PC-3 (cell line): Measurements from ENCODE around the gene MAPK9. TPM values are rescaled to one million over a fixed set of nuclear protein-coding genes. Genes with fewer than 3 reads are reported as not detected.

Experiments used
- ATAC-seq: fragments of 200-7000 bp; cut with Tn5 transposase; 2 replicates; pipeline ENCODE4 v1.9.1; 2020; ENCODE audit warnings: mild to moderate bottlenecking, moderate library complexity
- BruUV-seq: library from RNA; stranded (reverse); fragments of 400-500 nt; replicated peaks from 2 replicates; lab custom pipeline; 2021; lab: Mats Ljungman, UMichigan
- CTCF ChIA-PET: fragments of 300-600 bp; sonication (Branson Sonifier 250); formaldehyde crosslinking; loops from one replicate; lab custom pipeline; 2022; ENCODE audit warnings: antibody characterized with exemption; lab: Charles Lee
- POLR2A ChIA-PET: fragments of 300-600 bp; sonication (Branson Sonifier 250); formaldehyde crosslinking; loops from one replicate; lab custom pipeline; 2022; ENCODE audit warnings: antibody characterized with exemption; ENCODE audit not compliant: unreplicated experiment; lab: Charles Lee
- DNase-seq: peaks from one replicate; pipeline ENCODE4 v3.0.0-alpha.2; 2015
- H2AFZ ChIP-seq: fragments of 300-600 bp; sonication (generic); 2 replicates; pipeline ENCODE4 v1.6.0; 2016; ENCODE audit warnings: antibody characterized with exemption, low read length
- H3F3A ChIP-seq: fragments of 300-600 bp; sonication (generic); one replicate; pipeline ENCODE4 v1.6.0; 2017; ENCODE audit warnings: antibody characterized with exemption, low read length, control low read depth, mild to moderate bottlenecking; ENCODE audit not compliant: unreplicated experiment
- H3K27ac ChIP-seq: fragments of 300-600 bp; sonication (generic); 2 replicates; pipeline ENCODE4 v1.5.1; 2016; ENCODE audit warnings: mild to moderate bottlenecking, low read length
- H3K27me3 ChIP-seq: fragments of 300-600 bp; sonication (generic); 2 replicates; pipeline ENCODE4 v1.6.1; 2016; ENCODE audit warnings: low read length, mixed read lengths
- H3K36me3 ChIP-seq: fragments of 300-600 bp; sonication (generic); 2 replicates; pipeline ENCODE4 v1.6.1; 2016; ENCODE audit warnings: low read depth, mixed run types, low read length, mixed read lengths
- H3K4me1 ChIP-seq: fragments of 300-600 bp; sonication (generic); 2 replicates; pipeline ENCODE4 v1.5.1; 2016; ENCODE audit warnings: low read length; ENCODE audit not compliant: insufficient read depth
- H3K4me2 ChIP-seq: fragments of 300-600 bp; sonication (generic); 2 replicates; pipeline ENCODE4 v1.6.0; 2016; ENCODE audit warnings: low read length
- H3K4me3 ChIP-seq: fragments of 300-600 bp; sonication (generic); 2 replicates; pipeline ENCODE4 v1.5.1; 2016; ENCODE audit warnings: mild to moderate bottlenecking, low read length, mixed read lengths
- H3K79me2 ChIP-seq: fragments of 300-600 bp; sonication (generic); 2 replicates; pipeline ENCODE4 v1.6.1; 2017; ENCODE audit warnings: low read length, mixed read lengths
- H3K9ac ChIP-seq: fragments of 300-600 bp; sonication (generic); 2 replicates; pipeline ENCODE4 v1.6.0; 2016; ENCODE audit warnings: mild to moderate bottlenecking, low read length
- H3K9me2 ChIP-seq: fragments of 300-600 bp; sonication (generic); replicated peaks from 2 replicates; pipeline ENCODE4 v1.6.1; 2016; ENCODE audit warnings: mixed run types, low read length, mixed read lengths
- H3K9me3 ChIP-seq: fragments of 300-600 bp; sonication (generic); 2 replicates; pipeline ENCODE4 v1.6.1; 2016; ENCODE audit warnings: low read length, mixed read lengths
- H4K20me1 ChIP-seq: fragments of 300-600 bp; sonication (generic); 2 replicates; pipeline ENCODE4 v1.6.1; 2016; ENCODE audit warnings: low read length, mixed read lengths
- EZH2 ChIP-seq: fragments of 300-600 bp; sonication (generic); IDR thresholded peaks from one replicate; pipeline ENCODE4 v1.6.1; 2017; ENCODE audit warnings: antibody characterized with exemption, mild to moderate bottlenecking, low read length; ENCODE audit not compliant: unreplicated experiment
- EZH2phosphoT487 ChIP-seq: fragments of 300-600 bp; sonication (generic); IDR thresholded peaks from 2 replicates; pipeline ENCODE4 v1.6.1; 2018; ENCODE audit warnings: mild to moderate bottlenecking, antibody characterized with exemption, low read length, borderline replicate concordance
- intact Hi-C: fragments of 100-400 bp; cut with micrococcal nuclease; formaldehyde crosslinking; loops from 2 replicates; pipeline ENCODE4 v1.9.0; 2023
- total RNA-seq: library from RNA; depleted of rRNA; stranded (reverse); fragments of >200 nt; gene quantifications from 2 replicates; pipeline ENCODE4 v1.2.3, GENCODE V29; 2014
- TF ChIP-seq, protein P1 (sequence below): fragments of 300-600 bp; sonication (generic); conservative IDR thresholded peaks from 2 replicates; pipeline ENCODE4 v1.5.1; 2017; ENCODE audit warnings: antibody characterized with exemption, low read depth, mild to moderate bottlenecking, low read length

The MAPK9 gene
- total RNA-seq, 1 experiment from 2014 or later: 26.5 TPM

DNA sequence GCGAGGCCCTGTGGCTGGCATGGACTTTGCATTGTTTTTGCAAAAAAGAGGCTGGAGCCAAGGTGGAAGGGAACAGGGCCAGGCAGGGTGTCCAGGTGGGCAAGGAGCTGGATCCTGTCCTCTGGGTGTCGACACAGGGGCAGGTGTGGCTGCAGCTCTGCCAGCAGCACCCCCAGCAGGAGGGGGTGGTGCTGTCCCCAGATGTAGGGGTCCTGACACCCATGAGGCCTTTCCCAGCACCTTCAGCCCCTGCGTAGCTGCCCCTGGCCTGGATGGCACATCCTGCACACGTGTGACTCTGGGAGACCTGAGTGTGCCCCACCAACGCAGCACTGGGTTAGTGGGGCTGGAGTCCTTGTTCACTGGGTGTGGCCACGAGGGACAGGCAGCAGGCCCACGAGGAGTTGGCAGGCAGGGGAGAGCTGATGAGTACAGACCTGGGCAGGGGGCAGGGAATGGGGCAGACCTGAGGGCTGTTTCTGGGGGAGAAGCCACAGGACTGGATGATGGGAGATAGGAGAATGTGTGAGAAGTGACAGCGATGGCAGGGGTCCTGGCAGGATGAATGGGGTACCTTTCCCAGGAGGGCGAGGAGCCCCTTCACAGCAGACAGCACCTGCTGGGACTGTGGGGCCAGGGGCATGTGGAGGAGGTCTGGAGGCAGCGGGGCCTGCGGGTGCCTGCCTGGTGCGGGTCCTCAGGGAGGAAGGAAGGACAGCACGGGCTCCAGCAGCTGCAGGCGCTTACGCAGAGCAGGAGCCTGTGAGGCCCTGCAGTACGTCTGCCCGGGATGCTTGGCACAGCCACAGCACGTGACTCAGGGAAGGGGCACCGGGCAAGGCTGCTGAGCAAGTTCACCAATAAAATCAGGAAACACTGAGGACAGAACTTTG is 79.3 kb downstream of the MAPK9 start:
- TF ChIP-seq, protein P1, sequence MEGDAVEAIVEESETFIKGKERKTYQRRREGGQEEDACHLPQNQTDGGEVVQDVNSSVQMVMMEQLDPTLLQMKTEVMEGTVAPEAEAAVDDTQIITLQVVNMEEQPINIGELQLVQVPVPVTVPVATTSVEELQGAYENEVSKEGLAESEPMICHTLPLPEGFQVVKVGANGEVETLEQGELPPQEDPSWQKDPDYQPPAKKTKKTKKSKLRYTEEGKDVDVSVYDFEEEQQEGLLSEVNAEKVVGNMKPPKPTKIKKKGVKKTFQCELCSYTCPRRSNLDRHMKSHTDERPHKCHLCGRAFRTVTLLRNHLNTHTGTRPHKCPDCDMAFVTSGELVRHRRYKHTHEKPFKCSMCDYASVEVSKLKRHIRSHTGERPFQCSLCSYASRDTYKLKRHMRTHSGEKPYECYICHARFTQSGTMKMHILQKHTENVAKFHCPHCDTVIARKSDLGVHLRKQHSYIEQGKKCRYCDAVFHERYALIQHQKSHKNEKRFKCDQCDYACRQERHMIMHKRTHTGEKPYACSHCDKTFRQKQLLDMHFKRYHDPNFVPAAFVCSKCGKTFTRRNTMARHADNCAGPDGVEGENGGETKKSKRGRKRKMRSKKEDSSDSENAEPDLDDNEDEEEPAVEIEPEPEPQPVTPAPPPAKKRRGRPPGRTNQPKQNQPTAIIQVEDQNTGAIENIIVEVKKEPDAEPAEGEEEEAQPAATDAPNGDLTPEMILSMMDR: no peak
- TF ChIP-seq EZH2phosphoT487 (no peak), EZH2 (no peak)
- no TSS peak for BruUV-seq
- Histone ChIP-seq H3K4me2 (peak overlapping the region; percentile 41), H3K9me3 (no peaks in the 10 kb centered on the region), H3K27me3 (no peaks in the 10 kb centered on the region), H3K4me1 (peaks cover 11% of the 10 kb centered on the region), H3K9ac (no peak overlapping the region), H4K20me1 (no peaks in the 10 kb centered on the region), H3K4me3 (no peak overlapping the region), H3F3A (no peaks in the 10 kb centered on the region), H3K9me2 (no peaks in the 10 kb centered on the region), H3K36me3 (no peaks in the 10 kb centered on the region), H3K27ac (no peak overlapping the region), H3K79me2 (no peaks in the 10 kb centered on the region), H2AFZ (no peak overlapping the region)
- DNase-seq (peak; percentile 65), ATAC-seq (peak; percentile 63)
- POLR2A ChIA-PET: interaction anchor here (0.8 kb wide), 1 partner anchor 92 kb away, joined by 6 read pairs; no protein-coding TSS in a partner anchor
- intact Hi-C loops: no loop called here
- CTCF ChIA-PET: no interaction called here

DNA sequence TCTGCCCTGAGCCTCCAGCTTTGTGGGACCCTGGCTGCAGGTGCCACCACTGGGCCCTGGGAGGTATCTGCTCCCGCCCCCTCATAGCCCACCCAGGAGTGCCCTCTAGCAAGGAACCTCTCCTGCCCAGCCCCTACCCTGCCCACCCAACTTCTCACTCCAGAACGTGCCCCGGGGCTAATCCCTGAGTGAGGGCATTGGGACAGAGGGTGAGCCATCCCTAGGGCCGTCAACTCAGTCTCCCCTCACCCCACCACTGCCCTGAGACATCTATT is 80.2 kb downstream of the MAPK9 start:
- Histone ChIP-seq H3K79me2 (no peaks in the 10 kb centered on the region), H3K4me2 (no peak overlapping the region), H4K20me1 (no peaks in the 10 kb centered on the region), H3K9me2 (no peaks in the 10 kb centered on the region), H3F3A (no peaks in the 10 kb centered on the region), H3K27ac (no peak overlapping the region), H3K9me3 (no peaks in the 10 kb centered on the region), H3K4me3 (no peak overlapping the region), H3K27me3 (no peaks in the 10 kb centered on the region), H3K36me3 (no peaks in the 10 kb centered on the region), H3K4me1 (peaks cover 11% of the 10 kb centered on the region), H2AFZ (no peak overlapping the region), H3K9ac (no peak overlapping the region)
- no peak for TF ChIP-seq EZH2phosphoT487
- TF ChIP-seq, protein P1: no peak
- TF ChIP-seq EZH2: no peak
- no peak for ATAC-seq
- POLR2A ChIA-PET: no interaction called here
- BruUV-seq: no TSS peak
- CTCF ChIA-PET: no interaction called here
- intact Hi-C loops: no loop called here
- no peak for DNase-seq
